HG03521 (cell line): ENCODE results near the gene ATP6V0A4.
"Not testable (repeated sequence)": the region's sequence is repeated elsewhere in the genome, so short reads cannot be mapped to it uniquely, and the experiment has no call there.

ENCODE experiments used
- ATAC-seq: cut with Tn5 transposase; IDR thresholded peaks from one replicate; pipeline ENCODE4 v1.9.1; 2021; ENCODE audit warnings: mild to moderate bottlenecking, moderate library complexity; ENCODE audit not compliant: unreplicated experiment

The ATP6V0A4 gene

DNA sequence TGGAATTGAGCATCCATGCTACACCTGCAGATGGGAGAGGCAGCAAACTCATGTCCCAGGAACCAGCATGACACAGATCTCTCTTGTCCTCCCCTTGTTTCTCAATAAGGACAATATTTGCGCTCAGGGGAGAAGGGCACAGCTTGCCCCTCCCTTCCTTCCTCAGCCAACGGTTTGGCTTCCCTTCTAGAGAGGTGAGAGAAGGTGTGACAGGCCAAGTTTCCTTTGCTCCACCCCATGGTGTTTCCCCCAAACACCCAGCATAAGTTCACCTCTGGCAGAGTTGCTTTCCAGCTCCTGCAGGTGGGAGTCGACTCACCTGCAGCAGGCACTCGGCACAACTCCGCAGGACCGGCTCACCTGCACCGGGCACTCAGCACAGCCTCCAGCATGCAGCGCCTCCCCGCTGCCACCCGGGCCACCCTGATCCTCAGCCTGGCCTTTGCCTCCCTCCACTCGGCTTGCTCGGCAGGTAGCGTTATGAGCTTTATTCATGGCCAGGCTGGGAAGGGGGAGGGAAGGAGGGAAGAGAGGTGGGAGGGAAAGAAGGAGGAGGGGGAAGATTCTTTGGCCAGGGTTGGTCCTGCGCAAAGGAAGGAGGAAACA is at the start of gene ATP6V0A4, which contains the start of gene TMEM213:
Gene ATP6V0A4, minus strand, starts transcription at position 482 of the 606 bp plus-strand sequence. CDS start 26,949 bp downstream, outside the sequence.
Gene TMEM213, plus strand, starts transcription at position 280 of the 606 bp plus-strand sequence. Its CDS starts 111 bp downstream, at position 391.
- ATAC-seq: no peak

DNA sequence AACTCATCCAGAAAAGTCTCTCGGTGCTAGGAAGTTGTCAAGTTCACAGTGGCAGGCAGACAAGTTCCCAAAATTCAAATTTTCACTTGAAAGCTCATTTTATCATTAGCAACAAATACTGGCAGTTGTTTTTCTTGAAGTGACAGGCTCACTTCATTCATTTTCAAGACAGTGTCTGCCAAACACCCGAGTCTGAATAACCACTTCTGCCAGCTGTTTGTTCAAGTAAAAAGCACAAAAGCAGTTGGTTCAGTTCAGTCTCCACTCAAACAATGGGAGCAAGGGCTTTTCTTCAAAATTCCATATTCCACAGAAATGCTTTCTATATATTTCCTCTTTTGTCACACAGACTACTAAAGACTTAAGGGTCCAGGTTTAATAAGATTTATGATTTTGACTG is 47.7 kb upstream of the ATP6V0A4 start:
- ATAC-seq: no peak

DNA sequence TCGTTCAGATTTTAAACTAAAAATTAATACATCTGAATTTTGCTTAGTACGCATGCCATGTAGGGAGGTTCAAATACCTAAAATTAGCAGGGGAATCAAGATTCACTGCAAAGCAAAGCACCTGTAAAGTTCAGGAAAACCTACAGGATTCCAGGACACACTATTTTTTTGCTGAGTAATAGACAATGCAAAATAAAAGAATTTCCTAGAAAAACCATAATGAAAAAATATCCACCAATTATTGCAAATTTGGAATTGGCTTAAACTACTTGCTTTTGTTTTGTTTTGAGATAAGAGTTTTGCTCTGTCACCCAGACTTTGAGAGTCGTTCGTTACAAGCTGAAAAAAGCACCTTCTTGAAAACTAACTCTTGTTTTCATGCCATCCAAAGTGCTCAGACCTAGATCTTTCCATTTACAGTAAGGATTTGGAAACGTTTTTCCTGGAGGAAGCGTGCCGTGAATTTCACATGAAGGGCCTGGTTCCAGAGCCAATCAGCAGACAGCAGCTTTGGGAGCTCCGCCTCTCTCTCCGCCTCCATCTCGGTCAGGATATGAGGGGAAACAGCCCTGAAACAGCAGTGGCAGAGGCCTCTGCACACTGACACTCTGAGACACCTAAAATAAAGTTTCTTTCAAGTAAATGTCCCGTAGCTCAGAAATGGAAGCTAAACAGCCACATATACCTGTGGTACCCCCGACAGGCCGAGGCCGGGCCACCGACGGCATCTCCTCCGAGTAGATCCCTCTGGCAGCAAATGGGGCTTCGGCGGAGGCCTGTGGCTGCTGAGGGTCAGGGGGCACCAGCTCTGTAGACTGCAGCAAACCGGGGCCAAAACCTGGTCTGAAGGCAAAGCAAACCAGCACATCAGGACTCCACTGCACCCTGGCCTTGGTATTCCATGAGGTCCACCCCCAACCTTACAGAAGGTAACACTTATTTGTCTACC is 45.9 kb upstream of the ATP6V0A4 start:
- no peak for ATAC-seq

- no peak for ATAC-seq
Observed at GRCh38 chr7:138842111-138842510, 44.1 kb upstream of the ATP6V0A4 start.

DNA sequence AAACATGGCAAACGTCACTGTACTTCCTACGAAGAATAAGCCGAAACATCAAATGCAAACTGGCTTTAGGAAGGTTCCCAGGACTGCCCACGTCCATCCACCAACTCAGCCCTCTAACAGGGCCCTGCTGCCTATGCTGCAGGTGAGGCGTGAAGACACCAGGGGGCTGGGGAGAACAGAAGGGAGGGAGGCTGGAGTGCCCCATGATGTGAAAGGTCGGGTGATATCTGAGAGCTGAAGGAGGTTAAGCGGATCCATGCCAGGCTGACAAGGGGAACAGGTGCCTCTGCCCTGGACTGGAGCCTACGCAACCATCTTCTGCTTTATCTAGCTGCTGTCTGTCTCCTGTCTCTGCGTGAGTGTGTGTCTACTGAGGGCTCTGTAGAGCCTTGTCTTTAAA is 40.2 kb upstream of the ATP6V0A4 start:
- no peak for ATAC-seq

DNA sequence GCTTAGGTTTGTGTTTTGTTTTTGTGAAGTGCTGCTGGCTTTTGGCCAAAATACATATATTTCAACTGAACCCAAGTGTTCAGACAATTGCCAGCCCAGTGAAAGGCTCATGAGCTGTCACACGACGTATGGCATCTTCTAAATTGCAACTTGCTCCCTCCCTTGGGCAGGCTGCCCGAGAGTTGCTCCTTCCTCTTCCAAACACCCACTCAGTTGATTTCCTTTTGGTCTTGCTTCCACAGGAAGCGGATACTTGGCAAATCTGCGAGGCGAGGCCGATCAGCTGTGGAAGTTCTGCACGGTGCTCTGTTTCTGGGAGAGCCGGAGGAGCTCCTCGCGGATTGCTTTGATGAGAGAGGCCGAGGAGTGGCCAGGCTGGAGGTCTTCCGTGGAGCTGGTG is 39.6 kb upstream of the ATP6V0A4 start:
- no peak for ATAC-seq

- ATAC-seq: no peak
Observed at GRCh38 chr7:138835087-138835486, 37.1 kb upstream of the ATP6V0A4 start.

- ATAC-seq: no peak
Observed at GRCh38 chr7:138834583-138834982, 36.6 kb upstream of the ATP6V0A4 start.

GRCh38 chr7:138833596-138833995 is 35.6 kb upstream of the ATP6V0A4 start:
- ATAC-seq: no peak

DNA sequence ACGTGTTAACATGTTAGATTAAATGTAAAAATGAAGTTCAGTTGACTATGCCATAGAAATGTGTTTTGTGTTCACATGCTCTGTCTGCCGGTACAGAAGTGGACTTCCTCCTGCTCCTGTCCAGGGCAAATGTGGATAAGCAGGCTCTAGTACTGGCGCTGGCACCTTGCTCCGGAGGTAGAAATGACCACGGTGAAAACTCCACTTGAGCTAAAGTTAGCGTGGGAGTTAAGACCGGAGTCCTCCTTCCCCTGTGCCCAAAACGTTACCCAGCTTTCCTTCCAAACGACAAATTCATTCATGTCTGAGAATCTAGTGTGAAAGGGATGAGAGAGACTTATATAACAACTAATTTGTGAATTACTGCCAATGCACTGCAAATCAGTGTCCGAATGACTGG is 35.0 kb upstream of the ATP6V0A4 start:
- ATAC-seq: no peak

- no peak for ATAC-seq
Observed at GRCh38 chr7:138829335-138829734, 31.3 kb upstream of the ATP6V0A4 start.

DNA sequence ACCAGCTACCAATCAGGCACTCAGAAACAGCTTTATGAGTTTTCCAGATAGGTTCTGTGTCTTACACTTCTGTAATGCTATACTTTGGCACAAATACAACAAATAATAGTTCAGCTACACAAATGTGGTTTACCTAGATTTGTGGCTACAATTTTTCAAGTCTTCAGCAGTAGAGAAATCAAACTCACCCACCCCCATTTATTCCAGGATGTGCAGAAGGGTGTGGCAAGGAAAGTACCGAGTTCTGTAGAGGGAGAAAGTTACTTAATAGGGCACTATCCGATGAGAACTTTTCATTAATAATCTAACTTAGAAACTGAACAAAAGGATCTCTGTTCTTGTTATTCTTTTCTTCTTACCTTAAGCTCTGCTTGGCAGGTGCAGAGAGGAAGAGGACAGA is 30.3 kb upstream of the ATP6V0A4 start:
- no peak for ATAC-seq

GRCh38 chr7:138825049-138825721 is 27.2 kb upstream of the ATP6V0A4 start:
- ATAC-seq: no peak

DNA sequence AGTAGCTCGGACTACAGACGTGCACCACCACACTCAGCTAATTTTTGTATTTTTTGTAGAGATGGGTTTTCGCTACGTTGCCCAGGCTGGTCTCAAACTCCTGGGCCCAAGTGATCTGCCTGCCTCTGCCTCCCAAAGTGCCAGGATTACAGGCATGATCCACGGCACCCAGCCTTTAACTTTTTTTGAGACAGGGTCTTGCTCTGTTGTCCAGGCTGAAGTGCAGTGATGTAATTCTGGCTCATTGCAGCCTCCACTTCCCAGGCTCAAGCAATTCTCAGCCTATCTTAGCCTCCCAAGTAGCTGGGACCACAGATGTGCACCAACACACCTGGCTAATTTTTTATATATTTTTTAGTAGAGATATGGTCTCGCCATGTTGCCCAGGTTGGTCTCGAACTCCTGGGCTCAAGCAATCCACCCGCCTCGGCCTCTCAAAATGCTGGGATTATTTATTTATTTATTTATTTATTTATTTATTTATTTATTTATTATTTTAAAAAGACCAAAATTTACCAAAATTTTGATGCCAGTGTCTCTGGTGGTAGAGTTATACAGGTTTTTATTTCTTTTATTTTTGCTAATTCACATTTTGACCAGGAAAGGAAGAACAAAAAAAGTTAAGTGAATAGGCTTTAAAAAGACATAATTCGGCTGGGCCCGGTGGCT is 25.0 kb upstream of the ATP6V0A4 start:
- ATAC-seq: no peak

- no peak for ATAC-seq
Observed at GRCh38 chr7:138821912-138822311, 23.9 kb upstream of the ATP6V0A4 start.

GRCh38 chr7:138819625-138820024 is 21.6 kb upstream of the ATP6V0A4 start:
- no peak for ATAC-seq

DNA sequence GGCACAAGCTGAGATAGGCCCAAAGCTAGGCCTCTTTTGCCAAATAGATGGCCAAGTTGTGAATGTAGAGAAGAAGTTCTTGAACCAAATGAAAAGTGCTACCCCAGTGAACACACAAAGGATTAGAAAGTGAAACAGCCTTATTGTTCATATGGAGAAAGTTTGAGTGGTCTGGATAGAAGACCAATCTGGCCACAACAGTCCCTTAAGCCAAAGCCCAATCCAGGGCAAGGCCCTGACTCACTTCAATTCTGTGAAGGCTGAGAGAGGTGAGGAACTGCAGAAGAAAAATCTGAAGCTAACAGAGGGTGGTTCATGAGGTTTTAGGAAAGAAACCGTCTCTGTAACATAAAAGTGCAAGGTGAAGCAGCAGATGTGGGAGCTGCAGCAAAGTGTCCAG is 18.7 kb upstream of the ATP6V0A4 start:
- no peak for ATAC-seq

- no peak for ATAC-seq
Observed at GRCh38 chr7:138814816-138815332, 16.9 kb upstream of the ATP6V0A4 start.

- no peak for ATAC-seq
Observed at GRCh38 chr7:138813945-138814344, 15.9 kb upstream of the ATP6V0A4 start.

- ATAC-seq: not testable (repeated sequence)
Observed at GRCh38 chr7:138811327-138811726, 13.3 kb upstream of the ATP6V0A4 start.

GRCh38 chr7:138809346-138809745 is 11.3 kb upstream of the ATP6V0A4 start:
- no peak for ATAC-seq
